Measurements from ENCODE around the gene CCNL2.

Gene CCNL2

DNA sequence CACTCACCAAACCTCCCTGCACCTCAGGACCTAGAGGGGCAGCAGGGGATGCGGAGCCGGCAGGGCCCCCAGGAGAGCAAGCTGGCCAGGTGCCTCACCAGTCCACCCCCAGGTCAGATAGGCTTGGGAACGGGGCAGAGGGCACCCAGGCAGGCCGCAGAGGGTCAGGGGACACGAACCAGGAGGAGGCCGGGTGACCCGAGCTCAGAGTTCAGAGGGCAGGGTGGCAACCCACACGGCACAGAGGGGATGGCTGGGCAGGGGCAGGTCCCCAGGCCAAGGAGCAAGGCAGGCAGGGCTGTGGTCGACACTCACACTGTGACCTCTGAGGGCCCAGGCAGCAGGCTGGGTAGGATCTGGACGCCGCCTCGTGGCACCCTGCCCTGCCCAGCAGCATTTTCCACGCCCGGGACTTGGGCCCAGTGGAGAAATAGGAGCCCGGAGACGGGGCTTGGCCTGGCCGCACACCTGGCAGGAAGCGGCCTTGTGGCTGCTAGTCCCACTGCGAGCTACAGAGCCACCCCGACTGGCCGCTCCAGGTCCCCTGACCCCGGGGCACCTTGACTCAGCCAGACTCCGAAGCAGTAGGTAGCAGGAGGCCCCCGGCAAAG lies 55.2 kb downstream of the CCNL2 start:
- TF ChIP-seq, protein P1, sequence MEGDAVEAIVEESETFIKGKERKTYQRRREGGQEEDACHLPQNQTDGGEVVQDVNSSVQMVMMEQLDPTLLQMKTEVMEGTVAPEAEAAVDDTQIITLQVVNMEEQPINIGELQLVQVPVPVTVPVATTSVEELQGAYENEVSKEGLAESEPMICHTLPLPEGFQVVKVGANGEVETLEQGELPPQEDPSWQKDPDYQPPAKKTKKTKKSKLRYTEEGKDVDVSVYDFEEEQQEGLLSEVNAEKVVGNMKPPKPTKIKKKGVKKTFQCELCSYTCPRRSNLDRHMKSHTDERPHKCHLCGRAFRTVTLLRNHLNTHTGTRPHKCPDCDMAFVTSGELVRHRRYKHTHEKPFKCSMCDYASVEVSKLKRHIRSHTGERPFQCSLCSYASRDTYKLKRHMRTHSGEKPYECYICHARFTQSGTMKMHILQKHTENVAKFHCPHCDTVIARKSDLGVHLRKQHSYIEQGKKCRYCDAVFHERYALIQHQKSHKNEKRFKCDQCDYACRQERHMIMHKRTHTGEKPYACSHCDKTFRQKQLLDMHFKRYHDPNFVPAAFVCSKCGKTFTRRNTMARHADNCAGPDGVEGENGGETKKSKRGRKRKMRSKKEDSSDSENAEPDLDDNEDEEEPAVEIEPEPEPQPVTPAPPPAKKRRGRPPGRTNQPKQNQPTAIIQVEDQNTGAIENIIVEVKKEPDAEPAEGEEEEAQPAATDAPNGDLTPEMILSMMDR (IDR thresholded peaks at IDR 0.05; ENCODE audit: borderline replicate concordance, insufficient read depth, low read depth, low read length) = no peak
- H3K4me3 ChIP-seq (ENCODE audit: low read depth, low read length) = no peak overlapping the region

DNA sequence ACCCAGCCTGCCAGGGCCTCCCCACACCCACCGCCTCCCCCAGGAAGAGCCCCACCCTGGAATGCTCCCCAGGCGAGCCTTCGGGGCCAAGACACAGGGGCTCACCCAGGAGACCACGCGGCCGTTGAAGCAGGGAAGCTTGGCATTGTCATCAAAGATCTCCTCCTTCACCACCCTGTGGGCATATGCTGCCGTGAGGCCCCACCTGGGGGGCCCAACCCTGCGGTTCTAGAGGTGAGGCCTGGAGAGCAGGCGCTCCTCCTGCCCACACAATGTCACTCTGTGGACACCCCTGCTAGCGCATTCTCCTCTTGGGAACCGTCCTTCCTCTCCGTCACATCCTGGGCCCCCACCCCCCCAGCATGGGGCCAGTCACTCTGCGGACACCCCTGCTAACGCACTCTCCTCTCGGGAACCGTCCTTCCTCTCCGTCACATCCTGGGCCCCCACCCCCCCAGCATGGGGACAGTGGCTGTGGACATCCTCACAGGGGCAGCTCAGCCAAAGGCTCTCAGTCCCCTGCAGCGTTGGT lies 56.5 kb downstream of the CCNL2 start:
- TF ChIP-seq, protein P1 (IDR thresholded peaks at IDR 0.05; ENCODE audit: borderline replicate concordance, insufficient read depth, low read depth, low read length) = no peak
- H3K4me3 ChIP-seq (ENCODE audit: low read depth, low read length) = no peak overlapping the region

DNA sequence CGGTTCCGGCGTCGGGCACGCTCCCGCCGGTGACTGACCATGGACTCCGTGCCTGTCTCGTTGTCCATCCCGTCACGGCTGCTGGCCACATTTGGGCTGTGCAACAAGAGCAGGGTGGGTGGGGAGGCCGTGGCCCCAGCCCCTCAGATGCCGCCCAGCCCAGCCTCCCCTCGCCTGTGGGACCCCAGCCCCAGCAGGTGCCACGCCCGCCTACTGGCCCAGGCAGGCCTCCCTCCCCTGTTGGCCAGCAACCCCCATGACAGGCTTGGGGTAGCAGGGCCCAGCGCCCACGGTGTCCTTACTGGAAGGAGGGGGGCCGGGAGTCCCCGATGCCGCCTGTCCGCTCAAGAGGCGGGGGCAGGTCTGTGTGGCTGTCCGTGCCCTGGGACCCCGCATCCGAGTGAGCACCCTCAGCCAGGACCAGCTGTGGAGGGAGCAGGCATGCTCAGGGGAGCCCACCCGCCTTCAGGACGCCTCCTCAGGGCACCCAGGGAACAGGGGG lies 57.0 kb downstream of the CCNL2 start:
- no peak overlapping the region for H3K4me3 ChIP-seq (ENCODE audit: low read depth, low read length)
- TF ChIP-seq, protein P1 (IDR thresholded peaks at IDR 0.05; ENCODE audit: borderline replicate concordance, insufficient read depth, low read depth, low read length) = no peak

DNA sequence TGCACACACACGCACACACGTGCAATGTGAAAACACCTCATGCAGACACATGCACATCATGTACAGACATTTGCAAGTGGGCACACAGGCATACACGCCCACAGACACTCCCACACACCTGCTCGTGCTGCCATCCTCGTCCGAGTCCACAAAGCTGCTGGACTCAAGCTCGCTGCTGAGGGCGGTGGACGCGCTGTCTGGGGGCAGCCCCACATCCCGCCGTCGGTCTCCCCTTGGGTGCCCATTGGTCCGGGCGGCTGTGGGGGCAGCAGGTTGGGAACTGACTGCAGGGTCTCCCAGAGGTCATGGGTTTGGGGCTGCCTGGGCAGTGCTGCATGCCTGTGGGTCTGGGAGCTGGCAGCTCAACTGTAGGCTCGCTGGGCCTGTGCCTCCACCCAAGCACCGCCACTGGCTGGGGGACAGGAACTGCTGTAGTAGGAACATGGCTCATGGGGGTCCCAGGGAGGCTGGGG lies 57.5 kb downstream of the CCNL2 start:
- H3K4me3 ChIP-seq (ENCODE audit: low read depth, low read length) = no peak overlapping the region
- TF ChIP-seq, protein P1 (IDR thresholded peaks at IDR 0.05; ENCODE audit: borderline replicate concordance, insufficient read depth, low read depth, low read length) = no peak

DNA sequence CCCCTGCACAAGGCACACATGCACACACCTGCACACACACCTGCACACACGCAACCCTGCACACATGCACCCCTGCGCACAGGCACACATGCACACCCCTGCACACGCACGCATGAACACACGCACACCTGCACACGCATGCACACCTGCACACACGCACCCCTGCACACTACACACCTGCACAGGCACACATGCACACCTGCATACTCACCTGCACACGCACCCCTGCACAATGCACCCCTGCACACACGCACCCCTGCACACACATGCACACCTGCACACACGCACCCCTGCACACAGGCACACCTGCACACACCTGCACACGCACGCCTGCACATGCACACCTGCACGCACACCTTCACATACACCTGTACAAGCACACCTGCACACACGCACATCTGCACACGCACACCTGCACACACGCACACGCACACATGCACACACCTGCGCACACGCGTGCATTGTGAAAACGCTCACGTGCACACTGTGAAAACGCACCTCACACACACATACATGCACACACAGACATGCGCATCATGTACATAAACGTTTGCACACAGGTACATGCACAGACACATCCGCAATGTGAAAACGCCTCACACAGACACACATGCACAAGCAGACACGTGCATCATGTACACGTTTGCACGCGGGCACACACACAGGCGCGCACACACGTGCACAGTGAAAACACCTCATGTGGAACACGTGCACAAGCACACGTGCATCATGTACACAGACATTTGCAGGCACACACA lies 58.2 kb downstream of the CCNL2 start:
- TF ChIP-seq, protein P1 (IDR thresholded peaks at IDR 0.05; ENCODE audit: borderline replicate concordance, insufficient read depth, low read depth, low read length) = no peak
- no peak overlapping the region for H3K4me3 ChIP-seq (ENCODE audit: low read depth, low read length)

DNA sequence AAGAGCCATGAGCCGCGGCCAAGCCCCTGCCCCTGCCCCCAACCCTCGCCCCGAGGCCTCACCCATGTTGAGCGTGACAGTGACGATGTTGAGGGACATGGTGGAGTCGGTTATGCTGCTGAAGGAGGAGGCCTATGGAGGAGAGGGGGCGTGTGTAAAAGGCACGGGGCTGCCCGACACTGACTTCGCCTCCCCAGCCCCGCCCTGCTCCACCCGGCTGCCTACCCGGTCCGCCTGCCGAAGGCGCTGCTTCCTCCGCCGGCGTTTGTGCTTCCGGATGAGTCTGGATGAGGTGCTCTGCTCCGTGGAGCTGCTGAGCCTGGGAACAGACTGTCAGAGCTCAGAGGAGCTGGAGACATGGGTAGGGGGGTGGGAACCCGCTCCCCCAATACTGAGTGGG lies 59.0 kb downstream of the CCNL2 start:
- H3K4me3 ChIP-seq (ENCODE audit: low read depth, low read length) = no peak overlapping the region
- TF ChIP-seq, protein P1 (IDR thresholded peaks at IDR 0.05; ENCODE audit: borderline replicate concordance, insufficient read depth, low read depth, low read length) = no peak
